HCT116 (cell line): ENCODE measurements around the gene PLXNC1. TPM values are rescaled to one million over a fixed set of nuclear protein-coding genes. Genes with fewer than 3 reads are reported as not detected.

Source experiments
- ATAC-seq: fragments of 200-7000 bp; cut with Tn5 transposase; 2 replicates; pipeline ENCODE4 v1.9.1; 2020; ENCODE audit warnings: mild to moderate bottlenecking, moderate library complexity
- BruUV-seq: library from RNA; stranded (reverse); fragments of 400-500 nt; replicated peaks from 2 replicates; lab custom pipeline; 2021; lab: Mats Ljungman, UMichigan
- CTCF ChIA-PET: fragments of 300-600 bp; sonication (Branson Sonifier 250); formaldehyde crosslinking; loops from one replicate; lab custom pipeline; 2021; ENCODE audit warnings: antibody characterized with exemption; lab: Charles Lee
- POLR2A ChIA-PET: fragments of 300-600, 350-600 bp; sonication (Branson Sonifier 250); formaldehyde crosslinking; loops from one replicate; lab custom pipeline; 2021; ENCODE audit warnings: antibody characterized with exemption; lab: Charles Lee
- RAD21 ChIA-PET, 2 experiments: fragments of 300-600 bp; sonication (Branson Sonifier 250); formaldehyde crosslinking; loops; one replicate each; lab custom pipeline; 2023; ENCODE audit warnings: low total read pairs in 2 of 2; ENCODE audit not compliant: uncharacterized antibody in 2 of 2, unreplicated experiment in 2 of 2, low non-redundant PET in 1 of 2; lab: Charles Lee
- DNase-seq: peaks from one replicate; pipeline ENCODE4 v3.0.0-alpha.2; 2010; ENCODE audit warnings: low read depth, low spot score
- H2AFZ ChIP-seq: fragments of 200-600 bp; shearing (Covaris generic), sonication (generic); 2 replicates; pipeline ENCODE4 v1.6.1; 2017; ENCODE audit warnings: low read depth, mixed run types, mixed read lengths, antibody characterized with exemption, low read length; ENCODE audit not compliant: poor library complexity, severe bottlenecking
- H3K27ac ChIP-seq: 2 replicates; pipeline ENCODE4 v1.5.1; 2012; ENCODE audit warnings: low read depth, low read length
- H3K27me3 ChIP-seq: fragments of 200-600 bp; sonication (generic); 2 replicates; pipeline ENCODE4 v1.6.1; 2016; ENCODE audit warnings: mixed run types, low read length, mixed read lengths; ENCODE audit not compliant: insufficient read depth
- H3K36me3 ChIP-seq, 2 experiments: fragments of 200-500 bp in 1 of 2; fragments of 200-600 bp in 1 of 2; sonication (Bioruptor generic) in 1 of 2; sonication (generic) in 1 of 2; 2 replicates each; pipeline versions ENCODE4 v1.5.1 to v1.6.1; 2014 to 2016; ENCODE audit warnings: low read length in 2 of 2, inconsistent platforms in 1 of 2, mixed read lengths in 1 of 2, mixed run types in 1 of 2; ENCODE audit not compliant: insufficient read depth in 2 of 2, control insufficient read depth in 1 of 2
- H3K4me1 ChIP-seq, 2 experiments: fragments of 200-600 bp in 1 of 2; sonication (generic) in 1 of 2; 2 replicates each; pipeline versions ENCODE4 v1.5.1 to v1.6.1; 2012 to 2017; ENCODE audit warnings: low read length in 2 of 2, inconsistent platforms in 1 of 2, mild to moderate bottlenecking in 1 of 2, mixed read lengths in 1 of 2, mixed run types in 1 of 2, moderate library complexity in 1 of 2; ENCODE audit not compliant: insufficient read depth in 2 of 2, control insufficient read depth in 1 of 2
- H3K4me2 ChIP-seq: fragments of 200-600 bp; sonication (generic); 2 replicates; pipeline ENCODE4 v1.6.1; 2017; ENCODE audit warnings: mixed run types, low read length, mixed read lengths
- H3K4me3 ChIP-seq, 2 experiments: fragments of 200-600 bp in 1 of 2; sonication (generic) in 1 of 2; replicated peaks in 1 of 2; 2 replicates each; pipeline ENCODE4 v1.5.1; 2011 to 2016; ENCODE audit warnings: low read length in 2 of 2, control low read depth in 1 of 2, low read depth in 1 of 2, mild to moderate bottlenecking in 1 of 2, mixed read lengths in 1 of 2, mixed run types in 1 of 2
- H3K79me2 ChIP-seq: fragments of 200-600 bp; sonication (generic); 2 replicates; pipeline ENCODE4 v1.6.1; 2017; ENCODE audit warnings: mild to moderate bottlenecking, mixed run types, low read length, moderate library complexity, mixed read lengths; ENCODE audit not compliant: insufficient read depth
- H3K9ac ChIP-seq: fragments of 200-600 bp; sonication (generic); 2 replicates; pipeline ENCODE4 v1.6.1; 2016; ENCODE audit warnings: low read length, mixed read lengths
- H3K9me2 ChIP-seq: fragments of 200-600 bp; sonication (generic), shearing (Covaris generic); 2 replicates; pipeline ENCODE4 v1.6.1; 2017; ENCODE audit warnings: mixed run types, mild to moderate bottlenecking, moderate library complexity; ENCODE audit not compliant: insufficient read depth
- H3K9me3 ChIP-seq, 2 experiments: fragments of 200-500 bp in 1 of 2; fragments of 200-600 bp in 1 of 2; sonication (Bioruptor generic) in 1 of 2; sonication (generic) in 1 of 2; 2 replicates each; pipeline ENCODE4 v1.6.1; 2014 to 2017; ENCODE audit warnings: low read length in 2 of 2, mixed read lengths in 2 of 2, inconsistent platforms in 1 of 2, low read depth in 1 of 2, mild to moderate bottlenecking in 1 of 2, mixed run types in 1 of 2, moderate library complexity in 1 of 2; ENCODE audit not compliant: control insufficient read depth in 1 of 2, insufficient read depth in 1 of 2
- H4K20me1 ChIP-seq: fragments of 200-600 bp; sonication (generic), shearing (Covaris generic); 2 replicates; pipeline ENCODE4 v1.6.1; 2017; ENCODE audit warnings: mixed run types, mild to moderate bottlenecking, moderate library complexity; ENCODE audit not compliant: insufficient read depth
- ATF3 ChIP-seq: IDR thresholded peaks from 2 replicates; pipeline ENCODE4 v1.6.1; 2012
- CTCF ChIP-seq, 3 experiments: fragments of 200-600 bp in 1 of 3; sonication (generic) in 1 of 3; IDR thresholded peaks in 2 of 3; conservative IDR thresholded peaks in 1 of 3; 2 replicates each; pipeline ENCODE4 v1.5.1; 2012 to 2017; ENCODE audit warnings: low read depth in 2 of 3, low read length in 2 of 3, antibody characterized with exemption in 1 of 3, borderline replicate concordance in 1 of 3, control low read depth in 1 of 3, mild to moderate bottlenecking in 1 of 3, mixed read lengths in 1 of 3, mixed run types in 1 of 3, moderate library complexity in 1 of 3; ENCODE audit not compliant: insufficient read depth in 1 of 3
- EGR1 ChIP-seq: IDR thresholded peaks from 2 replicates; pipeline ENCODE4 v1.6.1; 2012; ENCODE audit warnings: low read depth
- EZH2 ChIP-seq: fragments of 200-600 bp; sonication (generic); IDR thresholded peaks from 2 replicates; pipeline ENCODE4 v1.6.1; 2017; ENCODE audit warnings: antibody characterized with exemption, mixed run types
- EZH2phosphoT487 ChIP-seq: fragments of 200-600 bp; IDR thresholded peaks from 2 replicates; pipeline ENCODE4 v1.6.1; 2018; ENCODE audit warnings: antibody characterized with exemption, borderline replicate concordance
- JUND ChIP-seq: IDR thresholded peaks from 2 replicates; pipeline ENCODE4 v1.6.1; 2012
- POLR2A ChIP-seq: IDR thresholded peaks from 2 replicates; pipeline ENCODE4 v1.7.0; 2011; ENCODE audit warnings: borderline replicate concordance; ENCODE audit not compliant: insufficient read depth, insufficient read length; ENCODE audit errors: extremely low read depth
- POLR2AphosphoS5 ChIP-seq: IDR thresholded peaks from 2 replicates; pipeline ENCODE4 v1.6.1; 2011; ENCODE audit warnings: mild to moderate bottlenecking, low read depth, low read length, moderate library complexity
- SRF ChIP-seq: IDR thresholded peaks from 2 replicates; pipeline ENCODE4 v1.6.1; 2012; ENCODE audit warnings: low read depth
- TCF7L2 ChIP-seq: IDR thresholded peaks from 2 replicates; pipeline ENCODE4 v1.7.0; 2011; ENCODE audit warnings: borderline replicate concordance, inconsistent platforms; ENCODE audit not compliant: insufficient read depth, insufficient read length; ENCODE audit errors: extremely low read depth
- intact Hi-C: fragments of 100-400 bp; cut with micrococcal nuclease; formaldehyde crosslinking; loops from 2 replicates; pipeline ENCODE4 v1.10.0; 2022
- total RNA-seq: library from RNA; stranded (reverse); gene quantifications from one replicate; pipeline ENCODE4 v1.2.1, GENCODE V29; 2021; ENCODE audit not compliant: unreplicated experiment

PLXNC1 gene
- total RNA-seq, 1 experiment from 2014 or later, result 0.25 TPM

- TF ChIP-seq JUND (no peak), POLR2A (no peak), EZH2phosphoT487 (no peak), POLR2AphosphoS5 (no peak)
These were observed 101.8 kb downstream of the PLXNC1 start (continued) for GRCh38 chr12:94250130-94250529.

- BruUV-seq, result no TSS peak
- Histone ChIP-seq H3K4me2 (no peak overlapping the region), H3K9me3 (no peaks in the 10 kb centered on the region), H3K27ac (no peak overlapping the region), H3K4me1 (no peaks in the 10 kb centered on the region), H2AFZ (no peak overlapping the region), H3K27me3 (no peaks in the 10 kb centered on the region; the same call in 1 of the 2 replicates), H3K79me2 (no peaks in the 10 kb centered on the region), H3K9me2 (no peaks in the 10 kb centered on the region), H3K9ac (no peak overlapping the region), H3K36me3 (no peaks in the 10 kb centered on the region), H4K20me1 (no peaks in the 10 kb centered on the region), H3K4me3 (no peak overlapping the region)
- ChIA-PET CTCF (no interaction called here), POLR2A (no interaction called here), RAD21 (no interaction called here)
- intact Hi-C loops, result no loop called here
- no peak for ATAC-seq
- no peak for DNase-seq
- TF ChIP-seq POLR2A (no peak), TCF7L2 (no peak), EGR1 (no peak), SRF (no peak), CTCF (IDR thresholded peaks at IDR 0.05 in 2 of 3, conservative IDR thresholded peaks at IDR 0.05 in 1 of 3; ENCODE audit: borderline replicate concordance in 1 of 3, insufficient read depth in 1 of 3, low read depth in 2 of 3, low read length in 2 of 3) (no peak), EZH2 (no peak), ATF3 (no peak)
These were observed 105.9 kb downstream of the PLXNC1 start for GRCh38 chr12:94254270-94254669.
